Upper lobe of right lung (tissue), 1 donor: ENCODE results near the gene GNAQ. TPM values are rescaled to one million over a fixed set of nuclear protein-coding genes. Genes with fewer than 3 reads are reported as not detected.

Experiments
- ATAC-seq: fragments of 200-7000 bp; cut with Tn5 transposase; one replicate; pipeline ENCODE4 v1.9.1; 2020; ENCODE audit warnings: mild to moderate bottlenecking, moderate library complexity
- DNase-seq: peaks from one replicate; pipeline ENCODE4 v3.0.0-alpha.2; 2020
- H3K27ac ChIP-seq: fragments of 200-600 bp; one replicate; pipeline ENCODE4 v1.8.0; 2022
- H3K27me3 ChIP-seq: fragments of 200-600 bp; one replicate; pipeline ENCODE4 v1.8.0; 2022; ENCODE audit warnings: mild to moderate bottlenecking
- H3K36me3 ChIP-seq: fragments of 200-600 bp; one replicate; pipeline ENCODE4 v1.8.0; 2022
- H3K4me1 ChIP-seq: fragments of 200-600 bp; one replicate; pipeline ENCODE4 v1.8.0; 2022
- H3K4me3 ChIP-seq: fragments of 200-600 bp; one replicate; pipeline ENCODE4 v1.8.0; 2022; ENCODE audit warnings: mild to moderate bottlenecking
- H3K9me3 ChIP-seq: fragments of 200-600 bp; one replicate; pipeline ENCODE4 v1.8.0; 2022
- CTCF ChIP-seq: fragments of 200-600 bp; IDR thresholded peaks from one replicate; pipeline ENCODE4 v1.8.0; 2022; ENCODE audit warnings: antibody characterized with exemption
- intact Hi-C: fragments of 100-400 bp; cut with DNase I; formaldehyde crosslinking; loops from one replicate; pipeline ENCODE4 v1.11.0; 2022
- total RNA-seq: library from RNA; stranded (reverse); fragmentation: NEBNext Ultra II Directional; extraction: Animal tissue kit (Norgen Biotek cat#: 25700); gene quantifications from one replicate; pipeline ENCODE4 v1.2.1, GENCODE V29; 2021
- donor health status: DM: no; HTN: yes; CAD: no; lungs with severe emphysema.

GNAQ gene
- total RNA-seq, 1 donor from 2014 or later: 132 TPM

GRCh38 chr9:77910194-77910621 lies 121.4 kb downstream of the GNAQ start:
- Histone ChIP-seq H3K27ac (no peak overlapping the region), H3K4me1 (peaks cover 12% of the 10 kb centered on the region), H3K27me3 (no peaks in the 10 kb centered on the region), H3K4me3 (no peak overlapping the region), H3K36me3 (no peaks in the 10 kb centered on the region), H3K9me3 (no peaks in the 10 kb centered on the region)
- TF ChIP-seq CTCF: no peak
- intact Hi-C loops: no loop called here
- DNase-seq (no peak), ATAC-seq (no peak)

GRCh38 chr9:77909306-77909705 lies 122.3 kb downstream of the GNAQ start:
- Histone ChIP-seq H3K4me3 (no peak overlapping the region), H3K9me3 (no peaks in the 10 kb centered on the region), H3K4me1 (peaks cover 12% of the 10 kb centered on the region), H3K27me3 (no peaks in the 10 kb centered on the region), H3K27ac (no peak overlapping the region), H3K36me3 (no peaks in the 10 kb centered on the region)
- ATAC-seq (no peak), DNase-seq (no peak)
- TF ChIP-seq CTCF: no peak
- intact Hi-C loops: no loop called here

- H3K4me3 ChIP-seq: no peak overlapping the region
- no peaks in the 10 kb centered on the region for H3K9me3 ChIP-seq
- intact Hi-C loops: no loop called here
- H3K4me1 ChIP-seq: peaks cover 12% of the 10 kb centered on the region
- DNase-seq (no peak), ATAC-seq (no peak)
- H3K36me3 ChIP-seq: no peaks in the 10 kb centered on the region
- no peak overlapping the region for H3K27ac ChIP-seq
- no peaks in the 10 kb centered on the region for H3K27me3 ChIP-seq
- TF ChIP-seq CTCF: no peak
Observed at GRCh38 chr9:77908293-77908692, 123.3 kb downstream of the GNAQ start.

GRCh38 chr9:77907585-77907984 lies 124.0 kb downstream of the GNAQ start:
- Histone ChIP-seq H3K36me3 (no peaks in the 10 kb centered on the region), H3K9me3 (no peaks in the 10 kb centered on the region), H3K4me3 (no peak overlapping the region), H3K27me3 (no peaks in the 10 kb centered on the region), H3K27ac (no peak overlapping the region), H3K4me1 (peaks cover 7% of the 10 kb centered on the region)
- DNase-seq (no peak), ATAC-seq (no peak)
- TF ChIP-seq CTCF: no peak
- intact Hi-C loops: no loop called here

GRCh38 chr9:77906991-77907390 lies 124.6 kb downstream of the GNAQ start:
- no peak overlapping the region for H3K27ac ChIP-seq
- no peaks in the 10 kb centered on the region for H3K27me3 ChIP-seq
- ATAC-seq: no peak
- peaks cover 7% of the 10 kb centered on the region for H3K4me1 ChIP-seq
- no peak for DNase-seq
- intact Hi-C loops: no loop called here
- no peak for TF ChIP-seq CTCF
- no peaks in the 10 kb centered on the region for H3K36me3 ChIP-seq
- H3K4me3 ChIP-seq: no peak overlapping the region
- no peaks in the 10 kb centered on the region for H3K9me3 ChIP-seq

- H3K27me3 ChIP-seq: no peaks in the 10 kb centered on the region
- H3K4me1 ChIP-seq: peaks cover 7% of the 10 kb centered on the region
- no peak for DNase-seq
- no peak for ATAC-seq
- H3K27ac ChIP-seq: no peak overlapping the region
- intact Hi-C loops: no loop called here
- no peaks in the 10 kb centered on the region for H3K9me3 ChIP-seq
- no peak for TF ChIP-seq CTCF
- no peaks in the 10 kb centered on the region for H3K36me3 ChIP-seq
- H3K4me3 ChIP-seq: no peak overlapping the region
Observed at GRCh38 chr9:77903666-77904285, 127.8 kb downstream of the GNAQ start.
